ENCODE measurements around the gene OR2T2.
"Not testable (repeated sequence)": the region's sequence is repeated elsewhere in the genome, so short reads cannot be mapped to it uniquely, and the experiment has no call there.

OR2T2 gene

GRCh38 chr1:248439283-248439682 lies 6.2 kb upstream of the OR2T2 start:
- H3K36me3 ChIP-seq (ENCODE audit: low read depth); H3K27ac ChIP-seq (ENCODE audit: poor library complexity, severe bottlenecking); H3K4me1 ChIP-seq (ENCODE audit: insufficient read depth, poor library complexity, severe bottlenecking); H3K27me3 ChIP-seq (ENCODE audit: insufficient read depth, poor library complexity, severe bottlenecking); DNase-seq (ENCODE audit: low spot score); H3K9me3 ChIP-seq (ENCODE audit: severe bottlenecking); ATAC-seq (ENCODE audit: low read depth); H3K4me3 ChIP-seq (ENCODE audit: severe bottlenecking): not testable (repeated sequence)

GRCh38 chr1:248442500-248443277 lies 2.7 kb upstream of the OR2T2 start:
- not testable (repeated sequence) for H3K27ac ChIP-seq (ENCODE audit: poor library complexity, severe bottlenecking); H3K36me3 ChIP-seq (ENCODE audit: low read depth); H3K27me3 ChIP-seq (ENCODE audit: insufficient read depth, poor library complexity, severe bottlenecking); ATAC-seq (ENCODE audit: low read depth); H3K4me3 ChIP-seq (ENCODE audit: severe bottlenecking); H3K9me3 ChIP-seq (ENCODE audit: severe bottlenecking); DNase-seq (ENCODE audit: low spot score); H3K4me1 ChIP-seq (ENCODE audit: insufficient read depth, poor library complexity, severe bottlenecking)

- not testable (repeated sequence) for H3K9me3 ChIP-seq (ENCODE audit: severe bottlenecking); H3K4me3 ChIP-seq (ENCODE audit: severe bottlenecking); H3K27ac ChIP-seq (ENCODE audit: poor library complexity, severe bottlenecking); ATAC-seq (ENCODE audit: low read depth); H3K36me3 ChIP-seq (ENCODE audit: low read depth); H3K27me3 ChIP-seq (ENCODE audit: insufficient read depth, poor library complexity, severe bottlenecking); H3K4me1 ChIP-seq (ENCODE audit: insufficient read depth, poor library complexity, severe bottlenecking); DNase-seq (ENCODE audit: low spot score)
These were observed 834 bp upstream of the OR2T2 start for GRCh38 chr1:248444603-248445002.

- not testable (repeated sequence) for H3K27ac ChIP-seq (ENCODE audit: poor library complexity, severe bottlenecking); ATAC-seq (ENCODE audit: low read depth); H3K4me1 ChIP-seq (ENCODE audit: insufficient read depth, poor library complexity, severe bottlenecking); H3K27me3 ChIP-seq (ENCODE audit: insufficient read depth, poor library complexity, severe bottlenecking); H3K4me3 ChIP-seq (ENCODE audit: severe bottlenecking); H3K36me3 ChIP-seq (ENCODE audit: low read depth); DNase-seq (ENCODE audit: low spot score); H3K9me3 ChIP-seq (ENCODE audit: severe bottlenecking)
These were observed 3.1 kb downstream of the OR2T2 start for GRCh38 chr1:248448409-248449074.

- not testable (repeated sequence) for H3K4me1 ChIP-seq (ENCODE audit: insufficient read depth, poor library complexity, severe bottlenecking); H3K27ac ChIP-seq (ENCODE audit: poor library complexity, severe bottlenecking); DNase-seq (ENCODE audit: low spot score); H3K4me3 ChIP-seq (ENCODE audit: severe bottlenecking); H3K9me3 ChIP-seq (ENCODE audit: severe bottlenecking); H3K36me3 ChIP-seq (ENCODE audit: low read depth); ATAC-seq (ENCODE audit: low read depth); H3K27me3 ChIP-seq (ENCODE audit: insufficient read depth, poor library complexity, severe bottlenecking)
These were observed 4.5 kb downstream of the OR2T2 start for GRCh38 chr1:248449821-248450465.

- ATAC-seq (ENCODE audit: low read depth) = not testable (repeated sequence)
These were observed 5.2 kb downstream of the OR2T2 start for GRCh38 chr1:248450466-248451145.

GRCh38 chr1:248453619-248454018 lies 8.2 kb downstream of the OR2T2 start:
- H3K4me3 ChIP-seq (ENCODE audit: severe bottlenecking); DNase-seq (ENCODE audit: low spot score); ATAC-seq (ENCODE audit: low read depth); H3K9me3 ChIP-seq (ENCODE audit: severe bottlenecking); H3K4me1 ChIP-seq (ENCODE audit: insufficient read depth, poor library complexity, severe bottlenecking); H3K27me3 ChIP-seq (ENCODE audit: insufficient read depth, poor library complexity, severe bottlenecking); H3K27ac ChIP-seq (ENCODE audit: poor library complexity, severe bottlenecking); H3K36me3 ChIP-seq (ENCODE audit: low read depth): not testable (repeated sequence)

More at GRCh38 chr1:248450466-248451145, 5.2 kb downstream of the OR2T2 start:
- H3K4me1 ChIP-seq (ENCODE audit: insufficient read depth, poor library complexity, severe bottlenecking); H3K9me3 ChIP-seq (ENCODE audit: severe bottlenecking); H3K4me3 ChIP-seq (ENCODE audit: severe bottlenecking); DNase-seq (ENCODE audit: low spot score); H3K27ac ChIP-seq (ENCODE audit: poor library complexity, severe bottlenecking); H3K27me3 ChIP-seq (ENCODE audit: insufficient read depth, poor library complexity, severe bottlenecking); H3K36me3 ChIP-seq (ENCODE audit: low read depth): not testable (repeated sequence)

- not testable (repeated sequence) for H3K27ac ChIP-seq (ENCODE audit: poor library complexity, severe bottlenecking); H3K9me3 ChIP-seq (ENCODE audit: severe bottlenecking); ATAC-seq (ENCODE audit: low read depth); DNase-seq (ENCODE audit: low spot score); H3K4me3 ChIP-seq (ENCODE audit: severe bottlenecking); H3K4me1 ChIP-seq (ENCODE audit: insufficient read depth, poor library complexity, severe bottlenecking); H3K36me3 ChIP-seq (ENCODE audit: low read depth); H3K27me3 ChIP-seq (ENCODE audit: insufficient read depth, poor library complexity, severe bottlenecking)
These were observed 9.6 kb downstream of the OR2T2 start for GRCh38 chr1:248455045-248455444.

- H3K4me1 ChIP-seq (ENCODE audit: insufficient read depth, poor library complexity, severe bottlenecking); ATAC-seq (ENCODE audit: low read depth); H3K4me3 ChIP-seq (ENCODE audit: severe bottlenecking); H3K36me3 ChIP-seq (ENCODE audit: low read depth); H3K27ac ChIP-seq (ENCODE audit: poor library complexity, severe bottlenecking); DNase-seq (ENCODE audit: low spot score); H3K9me3 ChIP-seq (ENCODE audit: severe bottlenecking); H3K27me3 ChIP-seq (ENCODE audit: insufficient read depth, poor library complexity, severe bottlenecking): not testable (repeated sequence)
These were observed 11.2 kb downstream of the OR2T2 start for GRCh38 chr1:248456635-248457034.

GRCh38 chr1:248459117-248459516 lies 13.7 kb downstream of the OR2T2 start:
- ATAC-seq (ENCODE audit: low read depth); H3K4me1 ChIP-seq (ENCODE audit: insufficient read depth, poor library complexity, severe bottlenecking); H3K9me3 ChIP-seq (ENCODE audit: severe bottlenecking); DNase-seq (ENCODE audit: low spot score); H3K4me3 ChIP-seq (ENCODE audit: severe bottlenecking); H3K27me3 ChIP-seq (ENCODE audit: insufficient read depth, poor library complexity, severe bottlenecking); H3K27ac ChIP-seq (ENCODE audit: poor library complexity, severe bottlenecking); H3K36me3 ChIP-seq (ENCODE audit: low read depth): not testable (repeated sequence)
